HTERT RPE-1 (cell line): ENCODE measurements around the gene SNX33.
"Not testable (repeated sequence)": the region's sequence is repeated elsewhere in the genome, so short reads cannot be mapped to it uniquely, and the experiment has no call there.

ENCODE experiments used
- in situ Hi-C: fragments of 300-500 bp; cut with MboI; formaldehyde crosslinking; loops from 4 replicates; pipeline ENCODE4 v1.14.3; 2020; ENCODE audit warnings: low sequenced_read_pairs

Gene SNX33

GRCh38 chr15:75659928-75660645, 12.4 kb downstream of the SNX33 start:
- in situ Hi-C loops: no loop called here

- in situ Hi-C loops: no loop called here
These were observed 13.5 kb downstream of the SNX33 start for GRCh38 chr15:75661100-75661755.

GRCh38 chr15:75661756-75662140, 14.0 kb downstream of the SNX33 start:
- in situ Hi-C loops: no loop called here

- in situ Hi-C loops: no loop called here
These were observed 15.3 kb downstream of the SNX33 start for GRCh38 chr15:75662823-75663519.

- in situ Hi-C loops: no loop called here
These were observed 16.3 kb downstream of the SNX33 start for GRCh38 chr15:75663931-75664421.

- in situ Hi-C loops: no loop called here
These were observed 19.2 kb downstream of the SNX33 start for GRCh38 chr15:75666823-75667501.

GRCh38 chr15:75669191-75669878, 21.6 kb downstream of the SNX33 start:
- in situ Hi-C loops: no loop called here

- in situ Hi-C loops: no loop called here
These were observed 22.1 kb downstream of the SNX33 start for GRCh38 chr15:75669879-75670212.

- in situ Hi-C loops: no loop called here
These were observed 24.3 kb downstream of the SNX33 start for GRCh38 chr15:75671730-75672602.

GRCh38 chr15:75672646-75673425, 25.1 kb downstream of the SNX33 start:
- in situ Hi-C loops: no loop called here

- in situ Hi-C loops: no loop called here
These were observed 25.9 kb downstream of the SNX33 start for GRCh38 chr15:75673426-75674235.

GRCh38 chr15:75674366-75674765, 26.7 kb downstream of the SNX33 start:
- in situ Hi-C loops: no loop called here

GRCh38 chr15:75675579-75676404, 28.1 kb downstream of the SNX33 start:
- in situ Hi-C loops: no loop called here

GRCh38 chr15:75676688-75677464, 29.2 kb downstream of the SNX33 start:
- in situ Hi-C loops: no loop called here

- in situ Hi-C loops: no loop called here
These were observed 30.0 kb downstream of the SNX33 start for GRCh38 chr15:75677465-75678323.

GRCh38 chr15:75678324-75678690, 30.6 kb downstream of the SNX33 start:
- in situ Hi-C loops: not testable (repeated sequence)
